IMR-90 (cell line): Measurements from ENCODE around the gene PTPN21. TPM values are rescaled to one million over a fixed set of nuclear protein-coding genes. Genes with fewer than 3 reads are reported as not detected.

Experiments
- ATAC-seq: fragments of 200-7000 bp; cut with Tn5 transposase; 2 replicates; pipeline ENCODE4 v1.9.1; 2020; ENCODE audit warnings: low read depth, mild to moderate bottlenecking, moderate library complexity
- BruUV-seq: library from RNA; stranded (reverse); fragments of 400-500 nt; replicated peaks from 2 replicates; lab custom pipeline; 2021; lab: Mats Ljungman, UMichigan
- CTCF ChIA-PET: fragments of 300-600 bp; formaldehyde crosslinking; extraction: SDS; loops from one replicate; lab custom pipeline; 2021; ENCODE audit warnings: antibody characterized with exemption; lab: Yijun Ruan, JAX
- POLR2A ChIA-PET: fragments of 300-600 bp; sonication (Branson Sonifier 250); formaldehyde crosslinking; loops from one replicate; lab custom pipeline; 2022; ENCODE audit warnings: antibody characterized with exemption; ENCODE audit not compliant: unreplicated experiment; lab: Charles Lee
- DNase-seq: peaks from one replicate; pipeline ENCODE4 v3.0.0; 2013
- H2AFZ ChIP-seq: replicated peaks from 2 replicates; pipeline ENCODE3; 2013; ENCODE audit warnings: low read length, mild to moderate bottlenecking; ENCODE audit not compliant: poor library complexity
- H2AK5ac ChIP-seq: 2 replicates; pipeline ENCODE4 v1.6.1; 2013; ENCODE audit warnings: low read depth, low read length, inconsistent platforms
- H2AK9ac ChIP-seq: replicated peaks from 2 replicates; pipeline ENCODE3; 2013; ENCODE audit warnings: mild to moderate bottlenecking, low read depth, low read length, moderate library complexity; ENCODE audit not compliant: poor library complexity
- H2BK120ac ChIP-seq: 2 replicates; pipeline ENCODE4 v1.6.1; 2013; ENCODE audit warnings: low read depth, low read length, inconsistent platforms
- H2BK15ac ChIP-seq: 3 replicates; pipeline ENCODE4 v1.6.1; 2013; ENCODE audit warnings: low read depth, low read length, inconsistent platforms
- H2BK20ac ChIP-seq: 2 replicates; pipeline ENCODE4 v1.6.1; 2013; ENCODE audit warnings: low read depth, mild to moderate bottlenecking, inconsistent platforms, low read length, moderate library complexity
- H2BK5ac ChIP-seq: 2 replicates; pipeline ENCODE4 v1.6.1; 2013; ENCODE audit warnings: mild to moderate bottlenecking, low read depth, low read length, inconsistent platforms; ENCODE audit not compliant: poor library complexity, severe bottlenecking
- H3K14ac ChIP-seq: replicated peaks from 2 replicates; pipeline ENCODE4 v1.6.1; 2013; ENCODE audit warnings: low read depth, low read length, inconsistent platforms
- H3K18ac ChIP-seq: 2 replicates; pipeline ENCODE4 v1.6.1; 2013; ENCODE audit warnings: low read depth, low read length, control low read depth
- H3K23ac ChIP-seq: 2 replicates; pipeline ENCODE4 v1.6.1; 2013; ENCODE audit warnings: low read depth, low read length, inconsistent platforms
- H3K27ac ChIP-seq: 2 replicates; pipeline ENCODE4 v1.5.1; 2013; ENCODE audit warnings: mild to moderate bottlenecking, control low read depth, low read length; ENCODE audit not compliant: insufficient read depth
- H3K27me3 ChIP-seq: 2 replicates; pipeline ENCODE4 v1.6.1; 2013; ENCODE audit warnings: low read length; ENCODE audit not compliant: control insufficient read depth, insufficient read depth
- H3K36me3 ChIP-seq: 2 replicates; pipeline ENCODE4 v1.6.1; 2013; ENCODE audit warnings: low read length, mixed read lengths; ENCODE audit not compliant: control insufficient read depth, insufficient read depth
- H3K4ac ChIP-seq: 2 replicates; pipeline ENCODE4 v1.6.1; 2013; ENCODE audit warnings: low read depth, low read length, inconsistent platforms
- H3K4me1 ChIP-seq: 2 replicates; pipeline ENCODE4 v1.6.1; 2013; ENCODE audit warnings: low read length, mixed read lengths; ENCODE audit not compliant: control insufficient read depth, insufficient read depth
- H3K4me2 ChIP-seq: 2 replicates; pipeline ENCODE4 v1.6.1; 2013; ENCODE audit warnings: low read depth, mild to moderate bottlenecking, control low read depth, low read length, moderate library complexity
- H3K4me3 ChIP-seq: 2 replicates; pipeline ENCODE4 v1.5.1; 2013; ENCODE audit warnings: low read depth, mild to moderate bottlenecking, control low read depth, low read length, moderate library complexity; ENCODE audit not compliant: insufficient read depth
- H3K56ac ChIP-seq: 2 replicates; pipeline ENCODE4 v1.6.1; 2013; ENCODE audit warnings: low read length, inconsistent platforms; ENCODE audit not compliant: insufficient read depth; ENCODE audit errors: extremely low read depth
- H3K79me1 ChIP-seq, 2 experiments: 2 replicates each; pipeline ENCODE4 v1.6.1; 2013; ENCODE audit warnings: low read length in 2 of 2, inconsistent platforms in 1 of 2, low read depth in 1 of 2
- H3K9ac ChIP-seq: 2 replicates; pipeline ENCODE4 v1.6.1; 2013; ENCODE audit warnings: low read depth, low read length, control low read depth
- H3K9me1 ChIP-seq: 2 replicates; pipeline ENCODE4 v1.6.1; 2013; ENCODE audit warnings: low read length, inconsistent platforms; ENCODE audit not compliant: insufficient read depth
- H3K9me3 ChIP-seq: 2 replicates; pipeline ENCODE4 v1.6.1; 2013; ENCODE audit warnings: low read length; ENCODE audit not compliant: control insufficient read depth, insufficient read depth
- H4K20me1 ChIP-seq: 2 replicates; pipeline ENCODE4 v1.6.1; 2013; ENCODE audit warnings: low read length, inconsistent platforms; ENCODE audit not compliant: insufficient read depth
- H4K5ac ChIP-seq: 2 replicates; pipeline ENCODE4 v1.6.1; 2013; ENCODE audit warnings: mild to moderate bottlenecking, low read depth, low read length, control low read depth
- H4K8ac ChIP-seq, 2 experiments: 2 replicates each; pipeline ENCODE4 v1.6.1; 2013; ENCODE audit warnings: low read depth in 2 of 2, low read length in 2 of 2, control low read depth in 1 of 2, inconsistent platforms in 1 of 2
- H4K91ac ChIP-seq: 2 replicates; pipeline ENCODE4 v1.6.1; 2013; ENCODE audit warnings: low read depth, low read length, inconsistent platforms; ENCODE audit not compliant: insufficient read depth
- BHLHE40 ChIP-seq: fragments of 150-350 bp; IDR thresholded peaks from 2 replicates; pipeline ENCODE4 v1.6.1; 2016; ENCODE audit warnings: mild to moderate bottlenecking, low read depth, low read length
- CEBPB ChIP-seq: IDR thresholded peaks from 2 replicates; pipeline ENCODE4 v1.6.1; 2012; ENCODE audit warnings: low read depth, low read length, improper control_type of control experiment
- CHD1 ChIP-seq: IDR thresholded peaks from 2 replicates; pipeline ENCODE4 v1.6.1; 2012; ENCODE audit warnings: low read depth, low read length, improper control_type of control experiment
- FOS ChIP-seq: fragments of 150-350 bp; IDR thresholded peaks from 2 replicates; pipeline ENCODE4 v1.6.1; 2016; ENCODE audit warnings: low read depth, low read length
- MAFK ChIP-seq: IDR thresholded peaks from 2 replicates; pipeline ENCODE4 v1.6.1; 2012; ENCODE audit warnings: low read depth, low read length, improper control_type of control experiment
- MAZ ChIP-seq: IDR thresholded peaks from 2 replicates; pipeline ENCODE4 v1.6.1; 2012; ENCODE audit warnings: low read depth, mild to moderate bottlenecking, low read length, improper control_type of control experiment, moderate library complexity, borderline replicate concordance
- MXI1 ChIP-seq: IDR thresholded peaks from 2 replicates; pipeline ENCODE4 v1.6.1; 2012; ENCODE audit warnings: low read depth, mild to moderate bottlenecking, low read length, moderate library complexity, borderline replicate concordance
- NFE2L2 ChIP-seq: fragments of 150-350 bp; IDR thresholded peaks from 2 replicates; pipeline ENCODE4 v1.6.1; 2016; ENCODE audit warnings: low read depth, mild to moderate bottlenecking, low read length
- POLR2A ChIP-seq: IDR thresholded peaks from 2 replicates; pipeline ENCODE4 v1.6.1; 2012; ENCODE audit warnings: mild to moderate bottlenecking, low read depth, low read length
- RAD21 ChIP-seq: IDR thresholded peaks from 2 replicates; pipeline ENCODE4 v1.6.1; 2012; ENCODE audit warnings: low read length, improper control_type of control experiment
- RCOR1 ChIP-seq: IDR thresholded peaks from 2 replicates; pipeline ENCODE4 v1.6.1; 2012; ENCODE audit warnings: mild to moderate bottlenecking, low read length, improper control_type of control experiment; ENCODE audit not compliant: insufficient replicate concordance
- RFX5 ChIP-seq: IDR thresholded peaks from 2 replicates; pipeline ENCODE4 v1.8.0; 2012; ENCODE audit warnings: low read depth, mild to moderate bottlenecking, low read length, moderate library complexity
- SMC3 ChIP-seq: fragments of 150-350 bp; IDR thresholded peaks from 2 replicates; pipeline ENCODE4 v1.6.1; 2016; ENCODE audit warnings: low read depth, mild to moderate bottlenecking, antibody characterized with exemption, low read length, moderate library complexity
- USF2 ChIP-seq: fragments of 150-350 bp; IDR thresholded peaks from 2 replicates; pipeline ENCODE4 v1.6.1; 2017; ENCODE audit warnings: mild to moderate bottlenecking, antibody characterized with exemption, low read length, low read depth
- WGBS, 2 experiments: methylation state at CpG; one replicate each; pipeline versions ENCODE4 v1.1.5 to v1.1.7; 2013; ENCODE audit warnings: missing lambda C conversion rate in 2 of 2; ENCODE audit not compliant: insufficient read length in 1 of 2; ENCODE audit errors: extremely low coverage in 2 of 2; 5-methylcytosine and 5-hydroxymethylcytosine counted together
- dilution Hi-C: fragments of 300-500 bp; cut with HindIII; formaldehyde crosslinking; loops from one replicate; pipeline ENCODE4 v1.14.3; 2018; ENCODE audit warnings: low sequenced_read_pairs; ENCODE audit not compliant: unreplicated experiment
- in situ Hi-C: fragments of 300-500 bp; cut with MboI; formaldehyde crosslinking; loops from 3 replicates; pipeline ENCODE4 v1.14.3; 2019; ENCODE audit warnings: low sequenced_read_pairs, inconsistent platforms, mixed read lengths
- intact Hi-C: fragments of 100-400 bp; cut with micrococcal nuclease; formaldehyde crosslinking; loops from 2 replicates; pipeline ENCODE4 v1.10.0; 2022
- polyA plus RNA-seq, 3 experiments: library from polyadenylated mRNA; depleted of rRNA; stranded (reverse); fragments of >200 nt; gene quantifications; 2 replicates each; pipeline ENCODE4 v1.2.3, GENCODE V29; 2012; ENCODE audit warnings: low replicate concordance in 1 of 3
- total RNA-seq: library from RNA; depleted of rRNA; stranded (reverse); fragments of >200 nt; gene quantifications from 2 replicates; pipeline ENCODE4 v1.2.3, GENCODE V29; 2012
- TF ChIP-seq, protein P1 (sequence below): conservative IDR thresholded peaks from 2 replicates; pipeline ENCODE4 v1.5.1; 2012; ENCODE audit warnings: mild to moderate bottlenecking, low read depth, low read length, improper control_type of control experiment
- TF ChIP-seq, protein P2 (sequence below): fragments of 150-350 bp; IDR thresholded peaks from 2 replicates; pipeline ENCODE4 v1.6.1; 2016; ENCODE audit warnings: low read depth, mild to moderate bottlenecking, low read length, moderate library complexity, borderline replicate concordance

The PTPN21 gene
- total and polyA plus RNA-seq, 2 of the 4 experiments (the other 2 are of a cell fraction) = 10.4 to 10.7 TPM

DNA sequence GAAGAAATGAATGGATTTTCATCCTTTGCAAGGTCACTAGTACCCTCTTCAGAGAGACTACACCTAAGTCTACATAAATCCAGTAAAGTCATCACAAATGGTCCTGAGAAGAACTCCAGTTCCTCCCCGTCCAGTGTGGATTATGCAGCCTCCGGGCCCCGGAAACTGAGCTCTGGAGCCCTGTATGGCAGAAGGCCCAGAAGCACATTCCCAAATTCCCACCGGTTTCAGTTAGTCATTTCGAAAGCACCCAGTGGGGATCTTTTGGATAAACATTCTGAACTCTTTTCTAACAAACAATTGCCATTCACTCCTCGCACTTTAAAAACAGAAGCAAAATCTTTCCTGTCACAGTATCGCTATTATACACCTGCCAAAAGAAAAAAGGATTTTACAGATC, 128.5 kb downstream of the PTPN21 start:
- Histone ChIP-seq H3K4ac (peak overlapping the region; percentile 58), H3K9ac (no peak overlapping the region), H4K20me1 (no peaks in the 10 kb centered on the region), H3K9me3 (no peaks in the 10 kb centered on the region), H3K9me1 (peaks cover 5% of the 10 kb centered on the region), H4K5ac (no peak overlapping the region), H3K36me3 (peaks cover 4% of the 10 kb centered on the region; the same call in 1 of the 2 replicates), H2BK5ac (peak overlapping the region; percentile 41), H2AFZ (no peak overlapping the region), H2AK9ac (no peak overlapping the region), H2AK5ac (no peak overlapping the region), H2BK15ac (no peak overlapping the region), H3K4me3 (no peak overlapping the region), H3K27me3 (no peaks in the 10 kb centered on the region), H3K14ac (no peak overlapping the region), H3K56ac (no peak overlapping the region), H3K27ac (no peak overlapping the region), H4K91ac (peak overlapping the region; percentile 45; the same call in 1 of the 2 replicates), H3K4me2 (no peak overlapping the region), H4K8ac (no peak overlapping the region), H2BK20ac (peak overlapping the region; percentile 75), H3K79me1 (peaks cover 3 to 9% of the 10 kb centered on the region in 2 experiments; a peak in 3 of 4 replicates), H3K18ac (peak overlapping the region; percentile 66; the same call in 1 of the 2 replicates), H3K23ac (no peak overlapping the region), H3K4me1 (peaks cover 3% of the 10 kb centered on the region), H2BK120ac (peak overlapping the region; percentile 58)
- dilution Hi-C loops (no loop called here), in situ Hi-C loops (no loop called here), intact Hi-C loops (no loop called here)
- 100% methylated on average over 2 of the region's 7 CpGs; no CpG with 5 or more reads in 1 of the 2 experiments for WGBS, 2 experiments
- TF ChIP-seq POLR2A (no peak), NFE2L2 (no peak), CEBPB (no peak), MAFK (no peak), FOS (no peak), CHD1 (no peak), MAZ (no peak), SMC3 (no peak), RAD21 (no peak), BHLHE40 (no peak), RFX5 (no peak), USF2 (no peak), MXI1 (no peak), RCOR1 (no peak)
- TF ChIP-seq, protein P1, sequence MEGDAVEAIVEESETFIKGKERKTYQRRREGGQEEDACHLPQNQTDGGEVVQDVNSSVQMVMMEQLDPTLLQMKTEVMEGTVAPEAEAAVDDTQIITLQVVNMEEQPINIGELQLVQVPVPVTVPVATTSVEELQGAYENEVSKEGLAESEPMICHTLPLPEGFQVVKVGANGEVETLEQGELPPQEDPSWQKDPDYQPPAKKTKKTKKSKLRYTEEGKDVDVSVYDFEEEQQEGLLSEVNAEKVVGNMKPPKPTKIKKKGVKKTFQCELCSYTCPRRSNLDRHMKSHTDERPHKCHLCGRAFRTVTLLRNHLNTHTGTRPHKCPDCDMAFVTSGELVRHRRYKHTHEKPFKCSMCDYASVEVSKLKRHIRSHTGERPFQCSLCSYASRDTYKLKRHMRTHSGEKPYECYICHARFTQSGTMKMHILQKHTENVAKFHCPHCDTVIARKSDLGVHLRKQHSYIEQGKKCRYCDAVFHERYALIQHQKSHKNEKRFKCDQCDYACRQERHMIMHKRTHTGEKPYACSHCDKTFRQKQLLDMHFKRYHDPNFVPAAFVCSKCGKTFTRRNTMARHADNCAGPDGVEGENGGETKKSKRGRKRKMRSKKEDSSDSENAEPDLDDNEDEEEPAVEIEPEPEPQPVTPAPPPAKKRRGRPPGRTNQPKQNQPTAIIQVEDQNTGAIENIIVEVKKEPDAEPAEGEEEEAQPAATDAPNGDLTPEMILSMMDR = no peak
- TF ChIP-seq, protein P2, sequence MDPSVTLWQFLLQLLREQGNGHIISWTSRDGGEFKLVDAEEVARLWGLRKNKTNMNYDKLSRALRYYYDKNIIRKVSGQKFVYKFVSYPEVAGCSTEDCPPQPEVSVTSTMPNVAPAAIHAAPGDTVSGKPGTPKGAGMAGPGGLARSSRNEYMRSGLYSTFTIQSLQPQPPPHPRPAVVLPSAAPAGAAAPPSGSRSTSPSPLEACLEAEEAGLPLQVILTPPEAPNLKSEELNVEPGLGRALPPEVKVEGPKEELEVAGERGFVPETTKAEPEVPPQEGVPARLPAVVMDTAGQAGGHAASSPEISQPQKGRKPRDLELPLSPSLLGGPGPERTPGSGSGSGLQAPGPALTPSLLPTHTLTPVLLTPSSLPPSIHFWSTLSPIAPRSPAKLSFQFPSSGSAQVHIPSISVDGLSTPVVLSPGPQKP = no peak
- no TSS peak for BruUV-seq
- POLR2A ChIA-PET = no interaction called here
- CTCF ChIA-PET = interaction anchor here (1.0 kb wide), 1 partner anchor 237 kb away, joined by 3 read pairs; no protein-coding TSS in a partner anchor
- DNase-seq (peak; percentile 74), ATAC-seq (peak; percentile 57)
